ENCODE data around the gene FBXL14.

The FBXL14 gene

GRCh38 chr12:1532375-1533165 lies 61.8 kb downstream of the FBXL14 start:
- peak; percentile 29 for DNase-seq

DNA sequence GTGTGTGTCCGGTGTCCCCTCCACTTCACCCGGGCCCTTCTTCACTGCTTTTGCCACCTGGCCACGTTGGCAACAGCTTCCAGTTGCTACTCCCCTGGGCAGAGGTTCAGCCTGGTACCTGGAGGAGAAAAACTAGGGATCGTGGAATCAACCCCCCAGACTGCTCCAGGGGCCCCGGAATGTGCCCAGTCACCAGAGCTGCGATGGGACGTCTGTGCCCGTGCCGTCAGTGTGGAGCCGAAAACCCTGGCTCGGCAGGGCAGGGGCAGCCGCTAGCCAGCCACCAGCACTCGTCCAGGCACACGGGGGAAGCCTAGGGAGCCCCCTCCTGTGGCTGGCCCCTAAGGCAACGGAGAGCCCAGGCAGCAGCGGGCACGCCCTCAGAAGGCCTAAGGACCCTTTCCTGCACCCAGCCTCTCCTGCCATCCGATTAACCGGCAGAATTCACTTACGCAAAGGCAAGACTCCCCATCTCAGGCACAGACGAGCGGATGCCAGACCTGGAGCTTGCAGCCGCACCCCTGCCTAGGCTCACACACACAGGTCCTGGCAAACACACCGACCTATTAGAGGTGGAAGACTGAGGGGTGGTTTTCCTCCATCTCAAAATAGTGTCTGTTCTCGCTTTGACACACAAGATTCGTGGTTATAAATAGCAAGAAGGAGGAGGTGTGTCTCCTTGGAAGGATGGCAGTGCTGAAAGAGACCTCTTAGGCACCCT lies 62.6 kb downstream of the FBXL14 start:
- no peak for DNase-seq

- no peak for DNase-seq
Measured at GRCh38 chr12:1531153-1531653, 63.2 kb downstream of the FBXL14 start.

- no peak for DNase-seq
Measured at GRCh38 chr12:1530592-1531152, 63.7 kb downstream of the FBXL14 start.

- peak; percentile 34 for DNase-seq
Measured at GRCh38 chr12:1529862-1530591, 64.4 kb downstream of the FBXL14 start.

- DNase-seq, result no peak
Measured at GRCh38 chr12:1529228-1529861, 65.0 kb downstream of the FBXL14 start.

GRCh38 chr12:1528791-1529190 lies 65.6 kb downstream of the FBXL14 start:
- DNase-seq, result no peak

GRCh38 chr12:1527789-1528188 lies 66.6 kb downstream of the FBXL14 start:
- DNase-seq, result peak; percentile 85

DNA sequence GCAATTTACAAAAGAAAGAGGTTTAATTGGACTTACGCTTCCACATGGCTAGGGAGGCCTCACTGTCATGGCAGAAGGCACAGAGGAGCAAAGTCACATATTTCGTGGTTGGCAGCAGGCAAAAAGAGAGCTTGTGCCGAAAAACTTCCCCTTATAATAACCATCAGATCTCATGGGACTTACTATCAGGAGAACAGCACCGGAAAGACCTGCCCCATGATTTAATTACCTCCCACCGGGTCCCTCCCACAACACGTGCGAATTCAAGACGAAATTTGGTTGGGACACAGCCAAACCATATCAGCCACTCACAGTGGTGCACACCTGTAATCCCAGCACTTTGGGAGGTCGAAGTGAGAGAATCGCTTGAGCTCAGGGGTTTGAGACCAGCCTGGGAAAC lies 68.5 kb downstream of the FBXL14 start:
- DNase-seq, result no peak

DNA sequence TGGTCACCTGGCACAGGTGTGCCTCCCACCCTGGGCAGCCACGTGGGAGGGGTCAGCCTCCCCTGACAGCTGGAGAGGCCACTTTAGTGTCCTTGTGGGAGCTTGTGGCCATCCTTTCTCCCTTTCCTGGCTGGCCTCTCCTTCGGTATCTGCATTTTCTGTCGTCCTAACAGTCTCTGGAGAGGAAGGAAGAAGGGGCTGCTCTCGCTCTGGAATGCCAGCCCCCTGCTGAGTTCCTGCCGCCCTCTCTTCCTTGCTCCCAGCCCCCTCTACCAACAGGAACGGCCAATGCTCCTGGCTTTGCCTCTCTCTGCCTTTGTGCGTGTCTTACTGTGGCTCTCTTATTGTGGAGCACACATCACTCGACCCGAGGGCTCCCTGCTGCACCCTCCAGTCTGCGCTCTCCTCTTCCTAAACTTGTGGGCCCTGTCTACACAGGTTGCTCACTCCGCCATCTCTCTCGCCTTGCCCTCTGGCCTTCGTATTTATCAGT lies 70.8 kb downstream of the FBXL14 start:
- DNase-seq, result no peak

GRCh38 chr12:1523046-1523445 lies 71.3 kb downstream of the FBXL14 start:
- no peak for DNase-seq

GRCh38 chr12:1519642-1520041 lies 74.7 kb downstream of the FBXL14 start:
- no peak for DNase-seq

DNA sequence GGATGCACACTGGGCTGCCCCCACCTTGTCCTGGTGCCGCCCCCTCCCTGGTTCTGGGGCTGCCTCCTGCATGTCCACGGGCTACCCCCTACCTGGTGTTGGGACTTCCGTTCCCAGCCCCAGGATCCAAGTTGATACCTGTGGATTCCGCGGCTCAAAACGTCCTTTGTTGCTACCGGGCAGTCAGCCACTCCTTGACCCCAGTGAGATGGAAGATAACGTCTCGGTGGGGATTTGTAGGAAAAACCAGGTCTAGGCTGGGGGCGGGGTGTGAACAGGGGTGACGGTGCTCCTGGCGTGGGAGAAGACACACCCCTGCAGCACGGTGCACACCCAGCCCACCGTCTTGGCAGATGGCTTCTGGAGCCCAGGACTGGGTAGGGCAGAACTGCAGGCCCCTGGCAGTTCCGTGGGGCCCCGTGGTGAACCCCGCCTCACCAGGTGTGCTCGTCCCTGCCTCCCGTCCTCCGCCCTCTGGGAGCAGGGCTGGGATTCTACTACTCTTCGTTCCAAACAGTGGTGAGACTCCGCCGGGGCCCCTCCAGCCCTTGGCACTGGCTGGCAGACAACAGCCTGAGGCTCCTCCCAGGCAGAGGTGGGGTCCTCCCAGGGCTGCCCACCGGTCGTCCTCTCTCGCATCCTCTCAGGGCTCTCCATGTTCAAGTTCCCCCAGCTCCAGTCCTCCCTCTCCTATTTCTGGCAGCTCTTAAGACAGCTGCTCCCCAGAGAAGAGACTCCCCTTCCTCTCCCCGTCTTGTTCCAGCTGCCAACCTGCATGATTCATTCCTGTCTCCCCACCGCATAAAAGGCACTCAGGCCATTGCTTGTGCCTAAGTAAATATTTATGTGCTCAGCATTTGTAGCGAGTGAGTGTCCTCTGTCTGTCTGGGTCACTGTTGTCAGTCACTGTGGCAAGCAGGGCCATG lies 75.5 kb downstream of the FBXL14 start:
- peak; percentile 77 for DNase-seq

DNA sequence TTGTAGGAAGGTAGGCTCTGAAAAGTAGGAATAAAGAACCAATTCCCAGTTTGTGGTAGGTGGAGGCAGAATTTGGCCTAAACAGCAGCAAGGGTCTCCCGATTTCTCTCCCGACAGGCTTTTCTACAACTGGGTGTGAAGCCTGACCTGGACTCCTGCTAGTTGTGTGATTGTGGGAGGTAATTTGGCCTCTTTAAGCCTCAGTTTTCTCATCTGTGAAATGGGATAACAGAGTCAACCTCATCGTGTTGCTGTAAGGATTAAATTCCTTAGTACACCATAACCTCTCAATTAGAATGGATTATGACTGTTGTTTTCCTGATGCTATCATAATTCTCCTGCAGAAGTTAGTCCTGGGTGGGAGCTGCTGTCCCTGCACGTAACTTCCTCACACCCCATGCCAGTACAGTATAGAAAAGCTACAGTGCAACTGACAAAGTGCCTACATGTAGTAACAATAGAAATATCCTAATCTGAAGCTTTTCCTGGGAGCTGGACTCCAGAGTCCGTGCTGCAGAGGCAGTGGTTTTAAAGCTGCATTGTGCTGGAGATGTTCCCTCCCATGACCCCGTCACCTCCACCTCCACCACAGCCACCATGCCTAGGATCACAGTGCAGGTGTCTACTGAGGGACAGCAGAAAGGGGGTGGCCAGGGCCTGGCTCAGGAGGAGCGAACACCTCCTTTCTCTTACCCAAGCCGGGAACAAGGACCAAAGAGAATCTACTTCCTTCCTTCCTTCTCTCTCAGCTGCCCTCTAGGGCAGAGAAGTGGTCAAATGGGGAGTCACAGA lies 76.5 kb downstream of the FBXL14 start:
- DNase-seq, result no peak

DNA sequence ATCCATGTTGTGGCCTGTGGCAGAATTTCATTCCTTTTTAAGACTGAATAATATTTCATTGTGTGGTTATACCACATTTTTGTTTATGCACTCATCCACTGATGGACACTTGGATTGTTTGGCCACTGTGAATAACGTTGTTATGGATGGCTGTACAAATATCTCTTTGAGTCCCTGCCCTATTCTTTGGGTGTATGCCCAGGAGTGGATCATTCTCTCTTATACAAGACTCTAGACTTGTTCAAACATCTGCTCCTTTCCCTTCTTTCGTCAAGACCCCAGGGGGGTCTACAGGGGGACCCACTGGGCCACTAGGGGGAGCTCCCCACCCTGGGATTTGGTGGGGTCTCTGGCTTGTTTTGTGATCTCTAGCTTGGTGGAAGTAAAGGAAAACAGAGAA lies 77.4 kb downstream of the FBXL14 start:
- DNase-seq, result peak; percentile 85
